ENCODE measurements around the gene SELPLG.
"Not testable (repeated sequence)": the region's sequence is repeated elsewhere in the genome, so short reads cannot be mapped to it uniquely, and the experiment has no call there.

SELPLG gene

DNA sequence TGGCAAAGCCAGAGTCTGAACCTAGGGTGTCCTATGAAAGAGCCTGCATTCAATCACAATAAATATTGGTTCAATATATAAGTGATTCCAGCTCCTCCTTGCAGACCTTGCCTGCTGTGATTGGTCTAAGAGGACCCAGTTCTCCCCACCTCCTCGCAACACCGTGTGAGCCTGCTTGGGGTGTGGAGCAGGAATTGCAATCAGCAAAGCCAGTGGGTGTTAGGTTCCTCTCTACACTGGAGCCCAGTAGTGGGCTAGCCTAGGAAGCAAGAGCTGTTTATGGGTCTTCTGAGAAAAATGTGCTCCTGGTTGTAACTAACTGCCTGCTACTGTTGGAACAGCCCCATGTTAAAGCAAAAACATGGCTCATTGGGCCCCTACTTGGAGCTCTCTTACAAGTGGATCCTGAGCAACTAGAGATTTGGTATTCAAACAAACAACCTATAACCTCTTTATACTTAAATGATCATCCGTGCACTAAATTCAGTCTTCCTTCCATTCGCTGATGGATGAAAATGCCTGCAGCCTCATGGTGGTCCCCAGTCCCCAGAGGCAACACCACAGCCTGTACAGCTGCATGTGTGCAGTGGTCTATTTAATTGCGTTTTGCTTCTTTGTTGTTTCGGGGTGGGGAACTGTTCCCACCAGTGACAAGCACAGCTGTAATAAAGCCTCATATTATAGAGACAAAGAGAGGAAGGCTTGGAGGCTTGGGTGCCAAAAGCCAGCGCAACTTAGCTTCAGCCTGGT, 3.7 kb upstream of the SELPLG start:
- no peak for DNase-seq

DNA sequence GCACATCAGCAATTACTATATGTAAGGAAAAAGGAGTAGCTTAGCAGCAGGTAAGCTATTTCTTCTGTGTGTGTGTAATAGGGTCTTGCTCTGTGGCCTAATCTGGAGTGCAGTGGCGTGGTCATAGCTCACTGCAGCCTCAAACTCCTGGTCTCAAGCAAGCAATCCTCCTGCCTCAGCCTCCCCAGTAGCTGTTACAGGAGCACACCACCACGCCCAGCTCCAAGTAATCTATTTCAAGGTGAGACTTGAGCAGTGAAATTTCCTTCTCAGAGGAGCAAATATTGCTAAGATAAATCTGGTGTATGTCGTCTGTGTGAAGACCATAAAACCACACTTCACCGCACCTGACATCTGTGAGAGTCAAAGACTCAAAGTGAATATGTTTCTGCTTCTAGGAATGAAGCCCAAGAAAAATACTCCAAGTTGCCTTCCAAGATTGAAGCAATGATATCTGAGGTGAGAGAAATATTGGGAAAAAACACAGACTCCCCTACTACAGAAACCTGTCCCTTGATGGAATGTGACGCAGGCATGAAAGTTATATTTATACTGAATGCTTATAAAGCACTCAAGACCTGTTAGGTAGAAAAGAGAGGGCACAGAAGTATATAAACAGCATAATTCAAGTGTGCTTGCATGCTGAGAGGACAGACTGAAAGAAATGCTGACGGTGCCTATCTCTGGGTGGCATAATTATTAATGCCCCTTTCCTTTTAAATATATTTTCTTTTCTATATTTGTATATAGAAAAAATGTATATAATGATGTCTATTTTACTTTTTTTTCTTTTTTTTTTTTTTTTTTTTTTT, 2.5 kb upstream of the SELPLG start:
- no peak for DNase-seq

DNA sequence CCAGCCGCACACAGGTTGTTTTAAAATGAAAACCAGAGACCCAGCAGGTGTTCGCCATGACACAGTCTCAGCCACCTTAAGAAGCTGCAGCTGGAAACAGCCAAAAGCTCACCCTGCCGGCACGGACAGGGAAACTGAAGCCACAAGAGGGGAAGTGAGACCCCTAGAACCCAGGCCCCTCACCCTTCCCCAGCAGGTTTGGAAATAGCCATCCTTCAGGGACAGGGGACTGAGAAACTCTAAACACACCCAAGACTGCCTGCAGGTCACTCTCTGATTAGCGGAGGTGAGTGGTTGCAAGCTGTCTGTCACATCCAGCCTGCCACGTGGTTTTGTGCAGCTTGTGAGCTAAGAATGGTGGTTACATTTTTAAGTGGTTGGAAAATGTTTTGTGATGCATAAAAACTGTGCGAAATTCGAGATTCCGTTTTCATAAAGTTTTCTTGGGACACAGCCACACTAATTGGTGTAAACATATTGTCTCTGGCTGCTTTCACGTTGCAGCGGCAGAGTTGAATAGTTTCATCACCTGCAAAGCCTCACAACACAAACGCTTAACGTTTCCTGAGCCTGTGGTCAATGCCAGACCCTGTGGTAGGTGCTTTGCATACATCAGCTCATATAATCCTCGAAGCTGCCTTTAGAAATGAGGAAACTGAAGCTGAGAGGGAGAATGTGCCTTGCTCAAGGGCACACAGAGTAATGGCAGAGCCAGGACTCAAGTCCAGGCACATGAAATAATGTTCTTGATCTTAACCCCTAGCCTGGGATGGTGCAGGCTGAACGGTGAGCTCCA, 1.7 kb upstream of the SELPLG start:
- DNase-seq: no peak

DNA sequence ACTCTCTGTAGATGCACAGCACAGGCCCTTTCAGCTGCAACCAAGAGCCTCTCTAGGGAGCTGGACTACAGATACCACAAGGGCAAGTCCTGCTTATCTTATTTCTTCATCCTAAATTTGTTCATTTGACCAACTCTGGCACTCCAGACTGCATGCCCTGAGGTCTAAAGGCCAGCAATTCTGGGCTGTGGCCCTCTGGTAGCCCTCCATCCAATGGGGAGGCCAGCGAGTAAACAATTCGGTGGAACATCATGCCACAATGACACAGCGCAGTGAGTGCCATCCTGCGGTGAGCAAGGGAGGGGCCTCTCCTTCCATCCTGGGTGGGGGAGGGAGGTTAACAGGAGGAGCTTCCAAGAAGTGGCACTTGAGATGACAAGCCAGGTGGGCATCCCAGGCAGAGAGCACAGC, 652 bp upstream of the SELPLG start:
- no peak for DNase-seq

DNA sequence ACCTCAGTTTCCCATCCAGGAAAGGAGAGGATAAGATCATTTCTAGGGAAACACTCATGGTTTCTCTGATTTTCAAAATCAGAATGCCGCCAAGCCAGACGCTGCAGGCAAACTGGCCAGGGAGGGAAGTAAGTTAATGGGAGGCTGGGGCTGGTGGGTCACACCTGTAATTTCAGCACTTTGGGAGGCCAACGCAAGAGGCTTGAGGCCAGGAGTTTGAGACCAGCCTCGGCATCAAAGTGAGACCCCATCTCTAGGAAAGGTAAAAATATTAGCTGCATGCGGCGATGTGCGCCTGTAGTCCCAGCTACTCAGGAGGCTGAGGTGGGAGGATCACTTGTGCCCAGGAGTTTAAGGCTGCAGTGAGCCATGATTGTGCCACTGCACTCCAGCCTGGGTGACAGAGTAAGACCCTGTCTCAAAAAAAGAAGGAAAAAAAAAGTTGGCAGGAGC, 587 bp downstream of the SELPLG start:
- no peak for DNase-seq

DNA sequence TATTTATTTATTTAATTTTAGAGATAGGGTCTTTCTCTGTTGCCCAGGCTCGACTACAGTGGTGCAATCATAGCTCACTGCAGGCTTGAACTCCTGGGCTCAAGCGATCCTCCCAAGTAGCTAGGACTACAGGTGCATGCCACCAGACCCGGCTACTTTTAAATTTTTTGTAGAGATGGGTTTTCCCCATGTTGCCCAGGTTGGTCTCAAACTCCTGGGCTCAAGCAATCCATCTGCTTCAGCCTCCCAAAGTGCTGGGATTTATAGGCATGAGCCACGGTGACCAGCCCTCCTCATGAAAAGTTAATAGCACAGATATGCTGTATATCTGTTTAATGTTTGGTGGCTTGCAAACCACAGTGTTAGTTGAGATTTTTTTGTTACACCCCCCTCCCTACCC, 2.4 kb downstream of the SELPLG start:
- not testable (repeated sequence) for DNase-seq

DNA sequence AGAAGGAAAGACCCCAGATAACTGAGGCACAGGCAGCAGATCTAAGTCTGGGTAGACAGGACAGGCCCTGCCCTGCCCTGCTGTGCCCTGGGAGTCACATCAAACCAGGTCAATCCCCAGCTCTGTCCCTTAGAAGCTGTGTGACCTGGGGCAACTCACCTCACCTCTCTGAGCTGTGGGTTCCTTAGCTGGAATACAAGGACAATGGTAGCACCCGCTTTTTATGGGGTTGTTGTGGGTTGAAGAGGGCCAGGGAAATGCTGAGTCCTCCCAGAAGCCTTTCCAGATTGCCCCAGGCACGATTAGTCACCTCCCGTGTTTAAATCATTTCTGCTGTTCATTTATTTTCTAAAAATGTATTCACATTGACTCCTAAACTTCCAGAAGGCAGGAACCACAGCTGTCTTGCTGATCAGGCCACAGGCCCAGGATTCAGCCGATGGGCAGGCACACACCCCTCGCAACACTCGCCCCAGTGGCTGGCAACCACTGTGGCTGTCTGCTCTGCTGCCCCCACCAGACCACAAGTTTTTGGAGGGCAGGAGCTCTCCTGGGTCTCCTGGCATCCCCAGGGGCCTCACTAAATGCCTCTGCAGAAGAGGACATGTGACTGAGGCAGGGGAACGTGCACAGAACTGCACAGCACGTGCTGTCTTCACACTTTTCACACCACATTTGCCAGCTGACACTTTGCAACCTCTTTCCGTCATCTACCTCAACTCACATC, 3.0 kb downstream of the SELPLG start:
- DNase-seq: no peak

DNA sequence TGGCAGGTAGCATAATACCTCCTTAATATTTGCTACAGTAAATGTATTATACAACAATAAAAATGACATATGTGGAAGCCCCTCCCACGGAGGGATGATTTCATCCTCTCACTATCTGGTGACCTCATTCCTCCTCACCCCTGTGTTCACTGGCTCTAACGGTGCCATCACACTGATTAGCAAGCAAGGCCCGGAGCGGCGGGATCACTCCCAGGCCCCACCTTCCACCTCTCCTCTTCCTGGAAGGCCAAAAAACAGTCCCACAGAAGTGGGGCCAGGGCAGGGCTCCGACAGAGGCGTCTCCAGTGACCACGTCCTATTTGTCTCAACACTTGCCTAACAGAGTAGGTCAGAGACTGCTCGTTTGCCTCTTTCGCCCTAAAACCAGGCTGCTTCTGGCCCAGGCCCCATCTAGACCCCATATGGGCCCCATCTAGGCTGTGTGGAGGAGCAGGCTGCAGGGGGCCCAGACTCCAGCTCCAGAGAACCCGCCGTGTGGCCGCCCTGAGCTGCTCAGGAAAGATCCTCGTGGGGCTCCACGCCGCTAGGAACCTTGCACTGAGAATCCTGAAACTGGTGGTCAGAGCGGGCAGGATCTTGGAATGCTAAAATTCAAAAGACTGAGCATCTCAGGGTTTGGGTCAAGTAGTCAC, 3.7 kb downstream of the SELPLG start:
- DNase-seq: peak; percentile 54

DNA sequence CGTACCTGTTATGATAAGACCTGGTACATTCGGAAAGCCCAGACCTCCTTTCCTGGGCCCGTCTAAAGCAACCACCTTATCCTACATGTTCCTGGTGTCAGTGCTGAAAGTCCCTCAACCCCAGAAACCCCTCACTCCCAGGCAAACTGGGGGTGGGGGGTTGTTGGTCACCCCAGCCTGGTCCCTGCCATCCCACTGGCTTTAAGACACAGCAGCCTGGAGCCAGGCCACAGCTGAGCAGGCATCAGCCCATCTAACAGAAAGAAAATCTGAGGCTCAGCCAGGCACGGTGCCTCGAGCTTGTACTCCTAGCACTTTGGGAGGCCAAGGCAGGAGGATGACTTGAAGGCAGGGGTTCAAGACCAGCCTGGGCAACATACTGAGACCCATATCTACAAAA, 4.5 kb downstream of the SELPLG start:
- no peak for DNase-seq

DNA sequence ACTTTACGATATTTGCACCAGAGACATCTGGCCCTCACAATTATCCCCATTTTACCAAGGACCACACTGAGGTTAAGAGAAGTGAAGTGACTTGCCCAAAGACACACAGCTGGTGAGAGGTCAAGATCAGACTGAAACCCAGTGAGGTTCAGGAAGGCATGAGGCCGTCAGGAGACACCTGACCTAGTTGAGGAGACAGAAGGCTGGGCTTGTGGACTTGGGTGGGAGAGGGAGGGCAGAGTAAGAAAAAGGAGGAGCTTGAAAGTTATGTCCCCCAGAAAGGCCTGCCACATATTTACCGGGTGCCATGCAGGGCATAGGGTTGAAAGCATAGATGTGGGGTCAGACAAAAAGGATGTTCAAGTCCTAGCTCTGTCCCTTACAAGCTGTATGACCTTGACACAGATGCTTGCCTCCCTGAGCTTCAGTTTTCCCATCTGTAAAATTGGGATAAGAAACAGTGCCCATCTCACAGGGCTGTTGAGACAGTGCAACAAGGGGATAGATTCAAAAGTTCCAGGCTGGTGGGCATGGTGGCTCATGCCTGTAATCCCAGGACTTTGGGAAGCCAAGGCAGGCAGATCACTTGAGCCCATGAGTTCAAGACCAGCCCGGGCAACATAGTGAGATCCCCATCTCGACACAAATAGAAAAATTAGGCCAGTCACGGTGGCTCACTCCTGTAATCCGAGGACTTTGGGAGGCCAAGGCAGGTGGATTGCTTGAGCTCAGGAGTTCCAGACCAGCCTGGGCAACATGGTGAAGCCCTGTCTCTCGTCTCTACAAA, 6.4 kb downstream of the SELPLG start:
- no peak for DNase-seq

DNA sequence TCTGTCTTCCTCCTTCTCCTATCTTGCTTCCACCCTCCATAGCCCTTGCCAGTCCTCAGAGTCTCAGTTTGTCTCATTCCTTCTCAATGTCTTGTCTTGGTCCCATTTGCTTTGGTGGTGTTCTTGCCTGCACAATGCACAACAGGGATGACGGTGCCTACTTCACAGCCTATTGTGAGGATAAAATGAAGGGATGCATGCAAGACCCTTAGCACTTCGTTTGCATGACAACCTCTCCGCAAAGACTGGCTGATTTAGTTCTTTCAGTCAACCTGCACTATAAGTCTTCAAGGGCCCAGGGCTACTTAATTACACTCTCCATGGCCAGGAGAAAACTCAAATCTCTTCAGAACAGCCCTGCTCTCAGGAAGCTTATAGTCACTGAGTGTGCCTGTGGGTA, 8.5 kb downstream of the SELPLG start:
- DNase-seq: no peak

DNA sequence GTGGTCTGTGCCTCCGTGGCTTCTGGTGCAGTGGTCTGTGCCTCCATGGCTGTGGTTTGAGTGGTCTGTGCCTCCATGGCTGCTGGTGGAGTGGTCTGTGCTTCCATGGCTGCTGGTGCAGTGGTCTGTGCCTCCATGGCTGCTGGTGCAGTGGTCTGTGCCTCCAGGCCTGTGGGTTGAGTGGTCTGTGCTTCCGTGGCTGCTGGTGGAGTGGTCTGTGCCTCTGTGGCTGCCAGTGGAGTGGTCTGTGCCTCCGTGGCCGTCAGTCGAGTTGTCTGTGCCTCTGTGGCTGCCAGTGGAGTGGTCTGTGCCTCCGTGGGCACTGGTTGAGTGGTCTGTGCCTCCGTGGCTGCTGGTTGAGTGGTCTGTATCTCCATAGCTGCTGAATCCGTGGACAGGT, 10.1 kb downstream of the SELPLG start:
- DNase-seq: no peak

DNA sequence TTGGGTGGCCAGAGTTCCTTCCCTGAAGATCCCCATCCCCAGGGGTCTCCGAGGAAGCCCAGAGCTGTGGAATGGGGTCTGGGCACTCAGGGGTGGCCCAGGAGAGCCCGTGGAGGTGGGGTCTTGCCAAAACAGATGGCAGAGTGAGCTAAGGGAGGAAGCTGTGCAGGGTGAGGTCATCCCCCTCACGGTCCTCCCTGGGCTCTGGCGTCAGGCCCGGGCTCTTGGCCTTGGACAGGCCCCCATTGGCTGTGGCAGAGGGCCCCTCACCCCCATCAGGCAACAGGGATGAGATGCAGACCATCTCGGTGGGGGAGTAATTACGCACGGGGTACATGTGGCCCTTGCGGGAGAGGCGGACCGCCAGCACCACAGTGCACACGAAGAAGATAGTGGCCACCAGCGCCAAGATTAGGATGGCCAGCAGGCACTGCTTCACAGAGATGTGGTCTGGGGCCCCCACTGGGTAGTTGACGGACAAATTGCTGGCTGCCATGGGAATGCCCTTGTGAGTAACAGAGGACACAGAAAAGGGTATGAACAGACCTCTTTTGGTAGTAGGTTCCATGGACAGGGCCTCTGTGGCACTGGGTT, 10.7 kb downstream of the SELPLG start:
- DNase-seq: no peak

DNA sequence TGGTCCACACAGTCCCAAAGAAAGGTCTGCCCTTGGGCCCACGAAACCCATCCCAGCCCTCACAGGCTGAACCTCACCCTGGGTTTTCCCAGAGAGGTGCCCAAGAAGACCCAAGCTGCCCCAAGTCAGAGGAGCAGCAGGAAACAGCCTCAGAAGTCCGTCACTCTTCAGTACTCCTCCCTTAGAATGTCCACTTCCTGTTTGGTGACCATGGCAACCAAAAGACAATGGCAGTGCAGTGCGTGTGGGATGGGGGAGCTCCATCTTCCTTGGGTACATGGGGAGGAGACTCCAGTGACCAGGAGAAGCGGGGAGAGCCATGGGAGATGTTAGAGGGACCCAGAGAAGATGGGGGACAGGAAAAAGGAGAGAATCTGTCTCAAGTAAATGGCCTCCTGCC, 11.3 kb downstream of the SELPLG start:
- no peak for DNase-seq

DNA sequence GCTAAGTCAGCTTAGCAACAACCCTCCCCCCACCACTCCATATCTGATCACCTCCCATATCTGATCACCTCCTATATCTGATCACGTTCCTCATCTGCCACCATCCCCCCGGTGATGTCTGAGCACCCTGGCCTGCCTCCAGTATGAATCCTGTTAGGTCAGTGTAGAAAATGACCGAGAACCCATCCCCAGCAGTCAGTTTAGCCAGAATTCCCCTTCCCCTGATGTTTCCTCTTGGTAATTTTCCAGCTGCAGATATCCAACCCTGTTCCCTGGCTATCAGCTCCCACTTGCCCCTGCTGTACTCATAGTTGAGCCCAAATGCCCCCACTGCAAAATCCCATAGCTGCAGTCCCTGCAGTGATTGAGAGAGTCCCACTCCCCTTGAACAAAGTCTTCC, 12.5 kb downstream of the SELPLG start:
- DNase-seq: no peak

DNA sequence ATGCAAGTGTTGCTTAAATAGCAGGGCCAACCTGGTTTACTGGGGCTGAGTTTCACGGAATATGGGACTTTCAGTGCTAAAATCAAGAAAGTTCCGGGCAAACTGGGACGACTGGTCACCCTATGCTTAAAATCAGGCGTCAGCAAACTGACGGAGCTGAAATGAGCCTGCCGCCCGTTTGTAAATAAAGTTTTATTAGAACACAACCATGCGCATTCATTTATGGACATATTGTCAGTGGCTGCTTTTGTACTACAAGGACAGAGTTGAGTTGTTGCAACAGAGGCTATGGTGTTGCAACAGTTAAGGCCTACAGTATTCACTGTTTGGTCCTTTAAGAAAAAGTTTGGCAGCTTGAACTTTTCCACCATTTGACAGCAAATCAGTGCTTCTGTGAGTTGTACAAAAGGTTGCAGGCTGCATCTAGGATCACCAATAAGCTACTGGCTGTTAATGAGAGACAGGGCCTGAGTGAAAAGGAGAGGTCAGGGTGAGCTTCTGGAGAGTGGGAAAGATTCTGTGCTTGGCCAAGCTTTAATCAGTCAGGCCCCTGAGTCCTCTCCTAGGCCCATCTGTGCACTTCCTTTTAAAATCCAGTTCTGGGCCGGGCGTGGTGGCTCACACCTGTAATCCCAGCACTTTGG, 13.3 kb downstream of the SELPLG start:
- no peak for DNase-seq

DNA sequence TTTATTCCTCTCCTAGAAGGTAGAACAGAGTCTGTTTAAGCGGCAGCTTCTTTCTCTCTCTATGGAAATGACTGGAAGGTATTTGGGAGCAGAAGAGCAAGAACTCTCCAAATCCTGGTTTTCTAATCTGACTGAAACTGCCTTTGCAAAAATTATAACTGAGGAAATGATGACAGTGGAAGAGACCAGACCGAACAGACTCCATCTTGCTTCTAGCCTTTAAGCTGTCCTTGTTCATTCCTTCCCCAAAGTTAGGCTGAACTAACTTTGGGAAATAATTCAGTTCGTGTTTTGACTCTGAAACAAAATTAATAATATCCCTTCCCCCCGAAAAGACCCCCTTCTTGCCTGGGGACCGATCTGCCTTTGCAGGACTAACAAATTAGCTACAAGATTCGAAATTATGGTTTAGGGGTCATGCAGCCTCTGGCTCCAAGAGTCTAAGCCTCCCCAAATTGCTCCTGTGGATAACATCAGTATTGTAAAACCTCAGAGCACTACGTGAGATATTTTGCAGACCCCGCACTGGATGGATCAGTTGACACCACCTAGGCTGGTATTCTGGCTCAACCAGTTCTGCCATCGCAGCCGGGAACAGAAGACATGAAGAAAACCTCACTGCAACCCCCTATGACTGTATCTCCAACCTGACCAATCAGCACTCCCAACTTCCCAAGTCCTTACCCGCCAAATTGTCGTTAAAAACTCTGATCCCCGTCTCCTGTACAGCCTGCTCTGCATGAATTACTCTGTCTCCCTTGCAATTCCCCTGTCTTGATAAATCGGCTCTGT, 14.1 kb downstream of the SELPLG start:
- DNase-seq: no peak

DNA sequence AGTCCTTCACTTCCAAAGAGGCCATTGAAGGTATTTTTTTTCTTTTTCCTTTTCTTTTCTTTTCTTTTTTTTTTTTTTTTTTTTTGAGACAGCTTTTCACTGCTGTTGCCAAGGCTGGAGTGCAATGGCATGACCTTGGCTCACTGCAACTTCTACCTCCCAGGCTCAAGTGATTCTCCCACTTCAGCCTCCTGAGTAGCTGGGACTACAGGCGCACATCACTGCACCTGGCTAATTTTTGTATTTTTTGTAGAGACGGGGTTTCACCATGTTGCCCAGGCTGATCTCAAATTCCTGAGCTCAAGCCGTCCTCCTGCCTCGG, 14.8 kb downstream of the SELPLG start:
- not testable (repeated sequence) for DNase-seq

DNA sequence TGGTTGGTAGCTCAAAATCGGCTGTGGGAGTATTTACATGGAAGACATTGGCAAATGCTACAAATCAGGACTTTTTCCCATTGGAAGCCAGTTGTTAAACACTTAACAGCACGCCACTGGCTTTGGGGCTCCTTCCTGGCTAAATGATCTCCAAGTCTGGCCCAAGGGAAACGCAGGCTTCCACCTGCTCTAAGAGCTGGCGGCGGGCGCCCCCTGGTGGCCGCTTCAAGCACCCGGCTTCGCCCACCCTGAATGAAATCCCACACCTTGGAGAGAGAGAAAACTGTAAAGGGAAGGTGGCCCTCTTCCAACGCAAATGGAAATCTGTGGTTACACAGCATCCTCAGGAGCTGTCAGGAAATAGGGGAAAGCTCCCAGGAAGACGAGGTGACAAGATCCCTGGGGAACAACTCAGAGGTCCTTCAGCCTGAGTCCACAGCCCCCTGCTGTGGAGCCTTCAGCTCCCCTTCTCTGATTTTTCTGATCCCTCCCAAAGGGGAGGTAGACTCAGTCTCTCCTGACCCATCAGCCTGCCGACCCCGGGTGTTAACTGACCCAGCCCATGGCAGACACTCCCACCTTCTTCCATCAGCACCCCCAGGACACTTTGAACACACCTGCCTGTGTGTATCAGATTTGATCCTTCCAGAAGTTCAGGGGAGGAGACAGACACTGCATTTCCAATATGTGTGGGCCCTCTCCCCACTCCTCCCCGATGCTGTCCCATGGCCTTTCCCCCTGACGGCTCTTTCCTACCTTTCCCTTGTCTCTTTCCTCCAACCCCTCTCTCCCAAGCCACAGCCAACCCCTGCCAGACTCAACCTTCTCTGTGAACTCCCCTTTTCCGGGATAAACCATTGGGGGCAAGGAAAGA, 15.4 kb downstream of the SELPLG start:
- peak; percentile 73 for DNase-seq

Data from activated T-cell treated with anti-CD3 and anti-CD28 coated beads for 4 hours (primary cell).